ENCODE measurements around the gene VWA3B.
"Not testable (repeated sequence)": the region's sequence is repeated elsewhere in the genome, so short reads cannot be mapped to it uniquely, and the experiment has no call there.

VWA3B gene

GRCh38 chr2:98307131-98307696 is 220.2 kb downstream of the VWA3B start:
- not testable (repeated sequence) for DNase-seq

GRCh38 chr2:98308068-98308467 is 221.1 kb downstream of the VWA3B start:
- no peak for DNase-seq

- DNase-seq: no peak
Measured at GRCh38 chr2:98308532-98308931, 221.6 kb downstream of the VWA3B start.

GRCh38 chr2:98309580-98309979 is 222.6 kb downstream of the VWA3B start:
- no peak for DNase-seq

- DNase-seq: no peak
Measured at GRCh38 chr2:98310010-98310409, 223.0 kb downstream of the VWA3B start.

GRCh38 chr2:98311090-98311489 is 224.1 kb downstream of the VWA3B start:
- no peak for DNase-seq

GRCh38 chr2:98311771-98312545 is 225.0 kb downstream of the VWA3B start:
- DNase-seq: no peak

GRCh38 chr2:98313492-98314250 is 226.7 kb downstream of the VWA3B start:
- no peak for DNase-seq

GRCh38 chr2:98314251-98314650 is 227.3 kb downstream of the VWA3B start:
- no peak for DNase-seq

GRCh38 chr2:98315957-98316356 is 229.0 kb downstream of the VWA3B start:
- no peak for DNase-seq

GRCh38 chr2:98317214-98317613 is 230.2 kb downstream of the VWA3B start:
- no peak for DNase-seq

- DNase-seq: not testable (repeated sequence)
Measured at GRCh38 chr2:98320171-98320570, 233.2 kb downstream of the VWA3B start.

GRCh38 chr2:98324181-98324580 is 237.2 kb downstream of the VWA3B start:
- DNase-seq: no peak

GRCh38 chr2:98327776-98328175 is 240.8 kb downstream of the VWA3B start:
- DNase-seq: no peak

- DNase-seq: no peak
Measured at GRCh38 chr2:98329549-98329948, 242.6 kb downstream of the VWA3B start.

GRCh38 chr2:98332989-98333388 is 246.0 kb downstream of the VWA3B start:
- no peak for DNase-seq

- no peak for DNase-seq
Measured at GRCh38 chr2:98333922-98334321, 247.0 kb downstream of the VWA3B start.

GRCh38 chr2:98334439-98335078 is 247.6 kb downstream of the VWA3B start:
- DNase-seq: no peak

GRCh38 chr2:98335271-98335670 is 248.3 kb downstream of the VWA3B start:
- DNase-seq: no peak

- no peak for DNase-seq
Measured at GRCh38 chr2:98341241-98341640, 254.3 kb downstream of the VWA3B start.

- DNase-seq: no peak
Measured at GRCh38 chr2:98343285-98343684, 256.3 kb downstream of the VWA3B start.

- no peak for DNase-seq
Measured at GRCh38 chr2:98346311-98347236, 259.6 kb downstream of the VWA3B start, which contains the start of gene CNGA3. TSS of gene CNGA3 (plus strand) at chr2:98346456. CDS start at chr2:98369976, 23,520 bp downstream.

Data from SIG-M5 (cell line).